Prostate gland (tissue), 2 donors: Measurements from ENCODE around the gene POLA1. TPM values are rescaled to one million over a fixed set of nuclear protein-coding genes. Genes with fewer than 3 reads are reported as not detected.
"Not testable (repeated sequence)": the region's sequence is repeated elsewhere in the genome, so short reads cannot be mapped to it uniquely, and the experiment has no call there.

Source experiments
- DNase-seq: peaks from one replicate; pipeline ENCODE4 v3.0.0-alpha.2; 2019; ENCODE audit warnings: low spot score
- H3K27ac ChIP-seq, 2 donors: fragments of 200-600 bp; sonication (generic); 2 replicates each; pipeline ENCODE4 v1.5.1; 2017 to 2019
- H3K27me3 ChIP-seq: fragments of 200-600 bp; sonication (generic); replicated peaks from 2 replicates; pipeline ENCODE4 v1.5.1; 2019; ENCODE audit not compliant: insufficient read depth
- H3K36me3 ChIP-seq, 2 donors: fragments of 200-600 bp; sonication (generic); 1 replicate in 1 of 2; 2 replicates in 1 of 2; pipeline versions ENCODE4 v1.5.1 to v1.8.1; 2017 to 2019
- H3K4me1 ChIP-seq: fragments of 200-600 bp; sonication (generic); replicated peaks from 2 replicates; pipeline ENCODE4 v1.5.1; 2019
- H3K4me3 ChIP-seq, 2 donors: fragments of 200-600 bp; sonication (generic); 2 replicates each; pipeline ENCODE4 v1.5.1; 2017 to 2019
- H3K9me3 ChIP-seq: fragments of 200-600 bp; sonication (generic); 2 replicates; pipeline ENCODE4 v1.5.1; 2017
- CTCF ChIP-seq, 4 experiments: fragments of 200-600 bp in 2 of 4; fragments of 450-650 bp in 2 of 4; sonication (generic) in 2 of 4; IDR thresholded peaks; 1 replicate in 3 of 4; 2 replicates in 1 of 4; pipeline ENCODE4 v1.5.1; 2016 to 2019; ENCODE audit warnings: antibody characterized with exemption in 4 of 4, mild to moderate bottlenecking in 2 of 4, moderate library complexity in 2 of 4
- POLR2A ChIP-seq: fragments of 450-650 bp; IDR thresholded peaks from one replicate; pipeline ENCODE4 v1.6.1; 2016; ENCODE audit warnings: antibody characterized with exemption, mild to moderate bottlenecking
- POLR2AphosphoS5 ChIP-seq: sonication (generic); formaldehyde crosslinking; IDR thresholded peaks from one replicate; pipeline ENCODE4 v1.6.1; 2017; ENCODE audit warnings: antibody characterized with exemption
- WGBS: methylation state at CpG from one replicate; pipeline ENCODE4 v1.1.5; 2018; 5-methylcytosine and 5-hydroxymethylcytosine counted together
- intact Hi-C: fragments of 100-400 bp; cut with DNase I; formaldehyde crosslinking; loops from one replicate; pipeline ENCODE4 v1.14.2; 2022
- total RNA-seq, 2 donors: library from RNA; depleted of rRNA; stranded (reverse); fragments of >200 nt; gene quantifications; one replicate each; pipeline ENCODE4 v1.1.0, GENCODE V29; 2016

POLA1 gene
- total RNA-seq, 2 donors from 2014 or later = 11.9 to 12.2 TPM

- 64% methylated on average over 7 of the region's 7 CpGs for WGBS
- Histone ChIP-seq H3K4me3 (no peak overlapping the region), H3K36me3 (no peaks in the 10 kb centered on the region), H3K27me3 (no peaks in the 10 kb centered on the region), H3K27ac (no peak overlapping the region), H3K4me1 (no peaks in the 10 kb centered on the region), H3K9me3 (no peaks in the 10 kb centered on the region)
- DNase-seq = no peak
- TF ChIP-seq POLR2A (no peak), POLR2AphosphoS5 (no peak), CTCF (IDR thresholded peaks at IDR 0.05) (no peak)
- intact Hi-C loops = no loop called here
Measured at GRCh38 chrX:24805201-24805600, 111.5 kb downstream of the POLA1 start.

GRCh38 chrX:24819807-24820206 is 126.1 kb downstream of the POLA1 start:
- H3K36me3 ChIP-seq, H3K27ac ChIP-seq, intact Hi-C loops, DNase-seq, H3K4me1 ChIP-seq, H3K4me3 ChIP-seq, H3K27me3 ChIP-seq, H3K9me3 ChIP-seq: not testable (repeated sequence)
- WGBS = 96% methylated on average over 2 of the region's 2 CpGs

GRCh38 chrX:24828147-24828546 is 134.4 kb downstream of the POLA1 start:
- Histone ChIP-seq H3K27ac (no peak overlapping the region), H3K27me3 (no peaks in the 10 kb centered on the region), H3K4me1 (no peaks in the 10 kb centered on the region), H3K9me3 (no peaks in the 10 kb centered on the region), H3K4me3 (no peak overlapping the region), H3K36me3 (no peaks in the 10 kb centered on the region)
- no peak for DNase-seq
- intact Hi-C loops = no loop called here
- TF ChIP-seq POLR2A (no peak), POLR2AphosphoS5 (no peak), CTCF (IDR thresholded peaks at IDR 0.05) (no peak)
- WGBS = 83% methylated on average over 2 of the region's 2 CpGs

- 100% methylated on average over 2 of the region's 2 CpGs for WGBS
- Histone ChIP-seq H3K4me3 (no peak overlapping the region), H3K4me1 (no peaks in the 10 kb centered on the region), H3K36me3 (no peaks in the 10 kb centered on the region), H3K27ac (no peak overlapping the region), H3K27me3 (no peaks in the 10 kb centered on the region), H3K9me3 (no peaks in the 10 kb centered on the region)
- TF ChIP-seq POLR2A (no peak), POLR2AphosphoS5 (no peak), CTCF (IDR thresholded peaks at IDR 0.05) (no peak)
- no peak for DNase-seq
- intact Hi-C loops = no loop called here
Measured at GRCh38 chrX:24828600-24828999, 134.9 kb downstream of the POLA1 start.

GRCh38 chrX:24833695-24834094 is 140.0 kb downstream of the POLA1 start:
- Histone ChIP-seq H3K27me3 (no peaks in the 10 kb centered on the region), H3K4me3 (no peak overlapping the region), H3K27ac (no peak overlapping the region), H3K36me3 (no peaks in the 10 kb centered on the region), H3K4me1 (no peaks in the 10 kb centered on the region), H3K9me3 (no peaks in the 10 kb centered on the region)
- WGBS = 98% methylated on average over 5 of the region's 5 CpGs
- intact Hi-C loops = no loop called here
- DNase-seq = no peak
- TF ChIP-seq POLR2AphosphoS5 = no peak
- no peak for TF ChIP-seq CTCF (IDR thresholded peaks at IDR 0.05)
- no peak for TF ChIP-seq POLR2A
